NT2/D1 (cell line): ENCODE results near the gene KIAA0586.

Source experiments
- SUZ12 ChIP-seq: IDR thresholded peaks from 2 replicates; pipeline ENCODE4 v1.6.1; 2011; ENCODE audit not compliant: insufficient read length, insufficient read depth; ENCODE audit errors: extremely low read depth
- YY1 ChIP-seq: IDR thresholded peaks from 2 replicates; pipeline ENCODE4 v1.6.1; 2011; ENCODE audit not compliant: insufficient read length, insufficient read depth
- ZNF274 ChIP-seq: IDR thresholded peaks from 2 replicates; pipeline ENCODE4 v1.6.1; 2011; ENCODE audit warnings: mild to moderate bottlenecking, low read depth, low read length

GRCh38 chr14:58397156-58397555, 30.4 kb upstream of the KIAA0586 start:
- TF ChIP-seq YY1, result no peak
- no peak for TF ChIP-seq SUZ12
- no peak for TF ChIP-seq ZNF274
